Measurements from ENCODE around the gene IGLON5. TPM values are rescaled to one million over a fixed set of nuclear protein-coding genes. Genes with fewer than 3 reads are reported as not detected.

The IGLON5 gene
- polyA plus RNA-seq, 3 donors, result 0.05 TPM; not detected in 2

- Histone ChIP-seq H3K27me3 (ENCODE audit: control insufficient read depth in 2 of 2, insufficient read depth in 2 of 2, low read length in 2 of 2) (no peaks in the 10 kb centered on the region), H3K4me2 (replicated peaks; ENCODE audit: extremely low read depth, low read length, poor library complexity, severe bottlenecking) (no peak overlapping the region), H3K79me2 (ENCODE audit: insufficient read depth, low read length) (peaks cover 5% of the 10 kb centered on the region), H3K9me3 (replicated peaks in 1 of 2; ENCODE audit: control insufficient read depth in 1 of 2, insufficient read depth in 1 of 2, low read length in 2 of 2) (no peaks in the 10 kb centered on the region), H3K36me3 (replicated peaks in 1 of 2; ENCODE audit: control insufficient read depth in 1 of 2, insufficient read depth in 2 of 2, low read length in 2 of 2) (peaks cover 38 to 49% of the 10 kb centered on the region in 2 donors), H3K9ac (ENCODE audit: insufficient read depth, low read length, poor library complexity, severe bottlenecking) (no peak overlapping the region), H4K20me1 (ENCODE audit: insufficient read depth, low read length) (no peaks in the 10 kb centered on the region), H3K27ac (ENCODE audit: low read depth in 1 of 2, low read length in 2 of 2) (no peak overlapping the region), H2AFZ (ENCODE audit: insufficient read depth, low read depth, low read length, poor library complexity, severe bottlenecking) (no peak overlapping the region), H3K4me1 (ENCODE audit: control insufficient read depth in 1 of 2, insufficient read depth in 2 of 2, low read length in 2 of 2) (no peaks in the 10 kb centered on the region), H3K4me3 (replicated peaks in 1 of 3; ENCODE audit: low read depth in 2 of 3, low read length in 3 of 3) (no peak overlapping the region)
- no peak overlapping the region for H3K4me3 Mint-ChIP-seq
- no peak for DNase-seq
- no peak overlapping the region for H3K27ac Mint-ChIP-seq
- peaks cover 2% of the 10 kb centered on the region for H3K4me1 Mint-ChIP-seq
- intact Hi-C loops (cut with micrococcal nuclease), result no loop called here
- H3K9me3 Mint-ChIP-seq, result no peaks in the 10 kb centered on the region
- H3K36me3 Mint-ChIP-seq, result peaks cover 47 to 62% of the 10 kb centered on the region in 2 donors
- TF ChIP-seq, protein P1, sequence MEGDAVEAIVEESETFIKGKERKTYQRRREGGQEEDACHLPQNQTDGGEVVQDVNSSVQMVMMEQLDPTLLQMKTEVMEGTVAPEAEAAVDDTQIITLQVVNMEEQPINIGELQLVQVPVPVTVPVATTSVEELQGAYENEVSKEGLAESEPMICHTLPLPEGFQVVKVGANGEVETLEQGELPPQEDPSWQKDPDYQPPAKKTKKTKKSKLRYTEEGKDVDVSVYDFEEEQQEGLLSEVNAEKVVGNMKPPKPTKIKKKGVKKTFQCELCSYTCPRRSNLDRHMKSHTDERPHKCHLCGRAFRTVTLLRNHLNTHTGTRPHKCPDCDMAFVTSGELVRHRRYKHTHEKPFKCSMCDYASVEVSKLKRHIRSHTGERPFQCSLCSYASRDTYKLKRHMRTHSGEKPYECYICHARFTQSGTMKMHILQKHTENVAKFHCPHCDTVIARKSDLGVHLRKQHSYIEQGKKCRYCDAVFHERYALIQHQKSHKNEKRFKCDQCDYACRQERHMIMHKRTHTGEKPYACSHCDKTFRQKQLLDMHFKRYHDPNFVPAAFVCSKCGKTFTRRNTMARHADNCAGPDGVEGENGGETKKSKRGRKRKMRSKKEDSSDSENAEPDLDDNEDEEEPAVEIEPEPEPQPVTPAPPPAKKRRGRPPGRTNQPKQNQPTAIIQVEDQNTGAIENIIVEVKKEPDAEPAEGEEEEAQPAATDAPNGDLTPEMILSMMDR (IDR thresholded peaks at IDR 0.05), result no peak
- WGBS (ENCODE audit: insufficient coverage), result 95% methylated on average over 8 of the region's 12 CpGs
- H3K27me3 Mint-ChIP-seq (ENCODE audit: low read depth in 3 of 3), result peaks cover 0 to 2% (median 2%) of the 10 kb centered on the region in 3 donors
Observed at GRCh38 chr19:51354103-51354741, 42.8 kb downstream of the IGLON5 start.

- Histone ChIP-seq H3K36me3 (replicated peaks in 1 of 2; ENCODE audit: control insufficient read depth in 1 of 2, insufficient read depth in 2 of 2, low read length in 2 of 2) (peaks cover 38 to 44% of the 10 kb centered on the region in 2 donors), H3K27ac (ENCODE audit: low read depth in 1 of 2, low read length in 2 of 2) (no peak overlapping the region), H4K20me1 (ENCODE audit: insufficient read depth, low read length) (no peaks in the 10 kb centered on the region), H3K4me3 (replicated peaks in 1 of 3; ENCODE audit: low read depth in 2 of 3, low read length in 3 of 3) (no peak overlapping the region), H3K9me3 (replicated peaks in 1 of 2; ENCODE audit: control insufficient read depth in 1 of 2, insufficient read depth in 1 of 2, low read length in 2 of 2) (no peaks in the 10 kb centered on the region), H3K4me2 (replicated peaks; ENCODE audit: extremely low read depth, low read length, poor library complexity, severe bottlenecking) (no peak overlapping the region), H2AFZ (ENCODE audit: insufficient read depth, low read depth, low read length, poor library complexity, severe bottlenecking) (no peak overlapping the region), H3K9ac (ENCODE audit: insufficient read depth, low read length, poor library complexity, severe bottlenecking) (no peak overlapping the region), H3K4me1 (ENCODE audit: control insufficient read depth in 1 of 2, insufficient read depth in 2 of 2, low read length in 2 of 2) (no peaks in the 10 kb centered on the region), H3K79me2 (ENCODE audit: insufficient read depth, low read length) (peaks cover 5% of the 10 kb centered on the region), H3K27me3 (ENCODE audit: control insufficient read depth in 2 of 2, insufficient read depth in 2 of 2, low read length in 2 of 2) (no peaks in the 10 kb centered on the region)
- DNase-seq, result no peak
- H3K4me3 Mint-ChIP-seq, result no peak overlapping the region
- WGBS (ENCODE audit: insufficient coverage), result 100% methylated on average over 1 of the region's 8 CpGs
- TF ChIP-seq, protein P1 (IDR thresholded peaks at IDR 0.05), result no peak
- H3K9me3 Mint-ChIP-seq, result no peaks in the 10 kb centered on the region
- peaks cover 0 to 2% (median 2%) of the 10 kb centered on the region in 3 donors for H3K27me3 Mint-ChIP-seq (ENCODE audit: low read depth in 3 of 3)
- H3K4me1 Mint-ChIP-seq, result peaks cover 2% of the 10 kb centered on the region
- intact Hi-C loops (cut with micrococcal nuclease), result no loop called here
- H3K27ac Mint-ChIP-seq, result no peak overlapping the region
- peaks cover 44 to 61% of the 10 kb centered on the region in 2 donors for H3K36me3 Mint-ChIP-seq
Observed at GRCh38 chr19:51354742-51355148, 43.3 kb downstream of the IGLON5 start.
